ENCODE results near the gene SARM1.

Gene SARM1

GRCh38 chr17:28343491-28343932 is 28.0 kb upstream of the SARM1 start:
- TF ChIP-seq MAX (IDR thresholded peaks at IDR 0.05), result no peak
- no peak for TF ChIP-seq FOXM1 (IDR thresholded peaks at IDR 0.05; ENCODE audit: borderline replicate concordance, low read depth)
- no peak for TF ChIP-seq EGR1 (IDR thresholded peaks at IDR 0.05)
- no peak for TF ChIP-seq RAD21 (IDR thresholded peaks at IDR 0.05; ENCODE audit: low read depth)
- no peak for TF ChIP-seq YY1 (IDR thresholded peaks at IDR 0.05; ENCODE audit: low read depth)
- no peak for TF ChIP-seq CEBPB (IDR thresholded peaks at IDR 0.05)
- TF ChIP-seq TAF1 (IDR thresholded peaks at IDR 0.05; ENCODE audit: low read depth), result no peak
- no peak for TF ChIP-seq REST (IDR thresholded peaks at IDR 0.05; ENCODE audit: low read depth)

GRCh38 chr17:28344011-28344410 is 27.5 kb upstream of the SARM1 start:
- TF ChIP-seq RAD21 (IDR thresholded peaks at IDR 0.05; ENCODE audit: low read depth) (no peak), TEAD4 (IDR thresholded peaks at IDR 0.05) (no peak), MAX (IDR thresholded peaks at IDR 0.05) (no peak), REST (IDR thresholded peaks at IDR 0.05; ENCODE audit: low read depth) (no peak), TCF12 (IDR thresholded peaks at IDR 0.05; ENCODE audit: low read depth) (no peak), USF1 (IDR thresholded peaks at IDR 0.05) (no peak), YY1 (IDR thresholded peaks at IDR 0.05; ENCODE audit: low read depth) (no peak), CEBPB (IDR thresholded peaks at IDR 0.05) (no peak)

- TF ChIP-seq TAF1 (IDR thresholded peaks at IDR 0.05; ENCODE audit: low read depth), result no peak
- TF ChIP-seq TCF12 (IDR thresholded peaks at IDR 0.05; ENCODE audit: low read depth), result no peak
- TF ChIP-seq YY1 (IDR thresholded peaks at IDR 0.05; ENCODE audit: low read depth), result no peak
- no peak for TF ChIP-seq MAX (IDR thresholded peaks at IDR 0.05)
- TF ChIP-seq RAD21 (IDR thresholded peaks at IDR 0.05; ENCODE audit: low read depth), result no peak
- TF ChIP-seq CEBPB (IDR thresholded peaks at IDR 0.05), result no peak
- TF ChIP-seq USF1 (IDR thresholded peaks at IDR 0.05), result no peak
- no peak for TF ChIP-seq REST (IDR thresholded peaks at IDR 0.05; ENCODE audit: low read depth)
- TF ChIP-seq CREB1 (IDR thresholded peaks at IDR 0.05; ENCODE audit: low read depth), result no peak
- TF ChIP-seq NFIC (IDR thresholded peaks at IDR 0.05), result no peak
- no peak for TF ChIP-seq TEAD4 (IDR thresholded peaks at IDR 0.05)
- no peak for TF ChIP-seq FOXM1 (IDR thresholded peaks at IDR 0.05; ENCODE audit: borderline replicate concordance, low read depth)
- no peak for TF ChIP-seq EP300 (IDR thresholded peaks at IDR 0.05; ENCODE audit: borderline replicate concordance)
- TF ChIP-seq EGR1 (IDR thresholded peaks at IDR 0.05), result no peak
- no peak for TF ChIP-seq ZBTB7A (IDR thresholded peaks at IDR 0.05; ENCODE audit: low read depth)
Measured at GRCh38 chr17:28344435-28344901, 27.0 kb upstream of the SARM1 start.

- TF ChIP-seq CREB1 (IDR thresholded peaks at IDR 0.05; ENCODE audit: low read depth), result no peak
- no peak for TF ChIP-seq NFIC (IDR thresholded peaks at IDR 0.05)
- no peak for TF ChIP-seq CEBPB (IDR thresholded peaks at IDR 0.05)
- no peak for TF ChIP-seq EGR1 (IDR thresholded peaks at IDR 0.05)
- TF ChIP-seq YY1 (IDR thresholded peaks at IDR 0.05; ENCODE audit: low read depth), result no peak
- TF ChIP-seq TEAD4 (IDR thresholded peaks at IDR 0.05), result no peak
- TF ChIP-seq USF1 (IDR thresholded peaks at IDR 0.05), result peak; percentile 39
- TF ChIP-seq EP300 (IDR thresholded peaks at IDR 0.05; ENCODE audit: borderline replicate concordance), result no peak
Measured at GRCh38 chr17:28345419-28346198, 25.9 kb upstream of the SARM1 start.
